CD4-positive, alpha-beta T cell treated with Interleukin-6 at 100 ng/mL for 8 hours (primary cell): ENCODE data around the gene CAVIN3.
"Not testable (repeated sequence)": the region's sequence is repeated elsewhere in the genome, so short reads cannot be mapped to it uniquely, and the experiment has no call there.

Source experiments
- DNase-seq: peaks from one replicate; pipeline ENCODE4 v3.0.0-alpha.2; 2020; ENCODE audit warnings: mixed read lengths, low spot score

Gene CAVIN3

DNA sequence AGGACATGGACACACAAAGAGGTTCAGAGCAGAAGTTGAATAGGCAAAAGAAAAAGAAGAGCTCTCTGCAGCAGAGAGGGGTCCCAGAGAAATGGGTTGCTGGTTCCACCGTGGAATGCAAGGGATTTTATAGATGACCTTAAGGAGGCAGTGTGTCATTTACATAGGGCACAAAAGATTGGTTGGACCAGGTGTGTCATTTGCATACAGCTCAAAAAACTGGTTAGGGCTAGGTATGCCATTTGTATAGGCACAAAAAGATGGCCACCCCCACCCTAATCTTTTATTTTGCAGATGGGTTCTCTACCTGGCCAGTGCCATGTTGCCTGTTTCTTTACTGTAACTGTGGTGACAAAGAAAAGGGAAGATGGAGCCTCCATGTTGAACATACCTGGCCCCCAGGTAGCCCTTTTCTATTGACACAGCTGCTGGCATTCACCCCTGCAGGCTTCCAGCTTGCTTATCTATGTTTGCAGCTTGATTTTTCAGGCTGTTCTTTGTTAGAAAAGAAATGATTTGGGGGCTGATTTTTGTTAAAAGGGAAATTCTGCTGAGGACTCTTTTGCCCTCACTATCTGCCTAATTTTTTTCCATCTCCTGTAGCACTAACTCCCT, 3.1 kb upstream of the CAVIN3 start:
- DNase-seq = no peak

DNA sequence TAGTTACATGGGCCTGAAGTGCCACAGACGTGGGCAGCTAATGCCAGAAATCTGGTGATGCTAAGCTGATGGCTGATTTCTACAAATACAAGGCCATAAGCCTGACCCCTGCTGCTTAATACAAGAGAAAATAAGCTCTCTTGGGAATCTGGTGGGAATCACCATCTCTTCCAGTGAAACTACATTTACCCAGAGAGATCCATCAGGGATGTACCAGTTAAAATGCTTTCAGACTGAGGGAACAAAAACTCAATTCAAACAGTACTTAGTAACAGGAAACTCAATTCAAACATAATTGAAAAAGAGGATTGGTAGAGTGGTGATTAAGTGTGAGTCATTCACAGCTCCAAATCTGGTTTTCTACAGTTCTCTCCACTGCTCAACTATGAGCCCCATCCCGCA, 1.7 kb upstream of the CAVIN3 start:
- no peak for DNase-seq

DNA sequence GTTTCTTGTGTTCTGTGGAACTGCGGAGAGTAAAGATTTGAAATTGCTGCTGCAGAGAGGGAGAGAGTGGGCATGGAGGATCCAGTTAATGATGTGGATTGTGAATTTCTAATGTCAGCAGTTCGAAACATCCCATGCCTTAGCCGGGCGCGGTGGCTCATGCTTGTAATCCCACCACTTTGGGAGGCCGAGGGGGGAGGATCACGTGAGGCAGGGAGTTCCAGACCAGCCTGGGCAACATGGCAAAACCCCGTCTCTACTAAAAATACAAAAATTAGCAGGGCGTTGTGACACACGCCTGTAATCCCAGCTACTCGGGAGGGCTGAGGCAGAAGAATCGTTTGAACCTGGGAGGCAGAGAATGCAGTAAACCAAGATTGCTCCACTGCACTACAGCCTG, 1.1 kb upstream of the CAVIN3 start:
- no peak for DNase-seq

DNA sequence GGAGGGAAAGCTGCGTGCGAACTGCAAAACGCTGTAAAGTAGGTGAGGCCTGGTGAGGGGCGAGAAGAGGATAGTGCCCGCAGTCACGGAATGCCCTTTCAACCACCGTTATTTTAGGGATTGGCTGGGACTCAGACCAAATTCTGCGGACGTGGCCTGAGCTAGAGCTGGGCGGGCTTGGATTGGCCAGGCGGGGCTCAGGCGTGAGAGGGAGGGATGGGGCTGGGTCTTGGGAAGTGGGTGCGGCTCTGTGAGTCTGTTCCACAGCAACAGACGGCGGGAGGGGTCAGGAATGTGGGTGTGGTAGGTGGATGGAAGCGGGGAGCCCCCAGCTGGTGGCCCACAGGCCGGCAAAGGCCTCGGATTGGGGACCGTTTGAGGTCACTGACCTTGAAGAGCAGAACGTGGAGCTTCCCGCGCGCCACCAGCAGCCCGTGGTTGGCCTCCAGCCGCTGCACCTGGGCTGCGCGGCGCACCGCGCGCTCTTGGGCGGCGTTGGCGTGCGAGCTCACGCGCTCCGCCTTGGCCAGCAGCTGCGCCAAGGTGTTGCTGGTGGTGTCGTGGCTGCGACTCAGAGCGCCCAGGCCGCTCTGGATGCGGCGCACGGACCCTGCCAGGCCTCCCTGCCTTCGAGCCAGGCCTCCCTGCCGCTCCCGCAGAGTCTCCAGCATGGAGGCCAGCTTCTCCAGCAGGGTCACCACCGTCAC, 444 bp downstream of the CAVIN3 start:
- DNase-seq = no peak

DNA sequence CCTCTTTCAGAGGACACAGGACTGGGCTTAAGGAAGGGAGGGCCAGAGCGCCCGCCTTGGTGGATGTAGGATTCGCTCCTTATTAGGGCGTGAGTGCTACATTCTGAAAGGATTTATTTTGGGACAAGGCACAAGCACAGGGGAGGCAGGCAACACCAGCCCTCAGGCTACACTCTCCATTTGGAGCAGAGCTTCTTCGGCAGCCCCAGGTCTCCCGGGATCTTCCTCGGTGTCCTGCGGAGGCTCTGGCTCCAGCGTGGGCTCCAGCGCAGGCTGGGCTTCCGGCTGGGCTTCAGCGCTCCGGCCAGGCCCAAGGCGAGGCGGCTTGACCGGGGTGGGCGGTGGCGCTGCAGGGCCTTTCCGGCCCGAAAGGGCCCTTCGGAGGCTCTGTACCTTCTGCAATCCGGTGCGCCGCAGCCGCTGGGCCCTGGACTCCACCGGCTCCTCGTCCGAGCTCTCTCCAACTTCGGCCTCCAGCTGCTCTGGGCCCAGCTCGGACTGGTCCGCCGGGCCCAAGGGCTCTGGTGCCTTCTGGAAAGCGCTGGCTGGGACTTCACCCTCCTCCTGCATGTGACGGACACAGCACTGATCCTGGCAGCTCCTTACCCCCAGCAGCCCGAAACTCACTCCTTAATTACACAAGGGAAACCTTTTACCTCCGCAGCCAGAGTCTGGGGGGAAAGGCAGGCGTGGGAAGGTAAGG, 1.1 kb downstream of the CAVIN3 start:
- DNase-seq = no peak

DNA sequence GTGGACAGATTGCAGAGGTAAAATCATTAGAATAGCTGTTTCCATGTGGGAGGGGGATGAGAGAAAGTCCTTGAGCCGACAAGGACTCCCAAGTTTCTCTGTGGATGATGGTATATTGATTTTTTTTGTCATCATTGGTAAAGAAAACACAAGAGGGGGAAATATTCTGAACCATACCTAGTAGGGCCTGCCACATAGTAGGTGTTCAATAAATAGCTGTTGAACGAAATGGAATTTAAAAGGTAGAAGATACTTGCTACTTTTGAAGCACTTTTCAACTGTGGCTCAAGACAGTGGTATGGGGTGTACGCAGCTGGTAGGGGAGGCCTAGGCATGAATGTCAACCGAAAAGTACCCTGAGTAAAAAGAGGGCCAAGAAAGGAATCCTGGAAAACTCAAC, 2.1 kb downstream of the CAVIN3 start:
- DNase-seq = no peak

DNA sequence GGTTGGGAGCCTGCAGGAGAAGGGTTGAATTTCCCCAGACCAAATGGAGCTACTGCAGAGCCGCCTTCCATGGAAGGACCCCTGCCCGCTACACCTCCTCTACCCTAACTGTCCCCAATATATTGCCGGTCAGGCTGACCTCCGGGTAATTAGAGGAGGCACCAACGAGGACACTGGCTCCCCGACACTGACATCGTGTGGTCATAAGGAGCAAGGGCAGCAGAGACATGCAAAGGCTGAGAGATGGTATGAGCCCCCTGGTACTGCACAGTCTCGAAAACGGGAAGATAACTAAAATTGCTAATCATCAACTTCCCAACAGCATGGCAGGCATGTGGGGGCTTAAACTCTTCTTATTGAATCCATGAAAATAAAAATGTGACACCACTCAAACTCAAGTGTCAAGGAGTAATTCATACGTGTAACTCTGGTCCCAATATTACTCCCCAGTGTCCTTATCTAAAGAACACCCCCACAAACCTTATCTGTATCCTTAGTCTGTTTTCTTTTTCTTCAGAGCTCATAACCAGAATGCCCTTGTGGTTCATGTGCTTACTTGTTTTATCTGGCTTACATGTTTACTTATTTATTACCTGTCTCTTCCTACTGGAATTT, 4.4 kb downstream of the CAVIN3 start:
- no peak for DNase-seq

DNA sequence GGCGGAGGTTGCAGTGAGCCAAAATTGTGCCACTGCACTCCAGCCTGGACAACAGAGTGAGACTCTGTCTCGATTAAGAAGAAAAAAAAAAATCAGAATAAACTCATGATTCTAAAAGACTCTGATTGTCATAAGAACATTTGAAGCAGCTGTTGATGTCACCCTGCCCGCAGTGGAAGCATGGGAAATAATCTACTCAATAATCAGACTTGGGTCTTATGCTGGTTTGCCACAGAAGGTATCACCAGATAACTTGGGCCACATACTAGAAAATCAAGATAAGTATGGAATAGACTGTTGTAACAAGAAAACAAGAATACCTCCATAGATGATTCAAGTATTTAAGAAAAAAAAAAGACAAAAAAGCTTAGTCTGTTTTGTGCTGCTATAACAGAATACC, 8.2 kb downstream of the CAVIN3 start:
- no peak for DNase-seq

DNA sequence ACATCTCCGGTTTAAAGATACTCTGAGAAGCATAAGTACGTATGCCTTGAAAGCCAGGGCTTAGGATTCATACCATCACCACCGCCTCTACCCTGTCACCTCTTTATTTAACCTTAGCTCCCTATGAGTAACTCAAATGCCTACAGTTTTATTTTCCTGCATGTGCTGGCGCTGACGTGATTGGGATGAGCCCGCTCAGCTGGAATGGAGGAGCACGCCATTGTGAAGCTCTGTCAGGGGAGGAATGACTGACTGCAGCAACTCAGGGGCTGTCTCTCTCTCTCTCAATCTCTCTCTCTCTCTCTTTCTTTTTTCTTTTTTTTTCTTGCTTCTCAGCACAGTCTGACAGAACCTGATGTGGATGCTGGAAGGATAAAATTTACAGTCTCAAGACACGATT, 12.4 kb downstream of the CAVIN3 start:
- no peak for DNase-seq

DNA sequence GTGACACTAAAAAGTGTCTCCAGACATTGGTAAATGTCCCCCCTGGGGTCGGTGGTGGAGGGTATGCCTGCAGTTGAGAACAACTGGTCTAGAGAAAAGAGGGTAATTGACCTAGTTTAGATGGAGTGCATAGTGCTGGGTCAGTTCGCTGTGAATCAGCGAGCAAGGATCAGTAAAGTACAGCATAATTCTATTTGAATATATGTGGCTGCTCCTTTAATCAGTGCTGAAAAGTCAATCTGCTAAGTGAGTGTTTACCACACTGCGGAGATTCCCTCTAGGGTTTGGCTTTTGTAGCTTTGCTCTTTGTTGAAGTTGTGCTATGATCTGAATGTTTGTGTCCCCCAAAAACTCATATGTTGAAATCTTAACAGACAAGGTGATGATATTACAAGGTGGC, 15.0 kb downstream of the CAVIN3 start:
- DNase-seq = no peak

DNA sequence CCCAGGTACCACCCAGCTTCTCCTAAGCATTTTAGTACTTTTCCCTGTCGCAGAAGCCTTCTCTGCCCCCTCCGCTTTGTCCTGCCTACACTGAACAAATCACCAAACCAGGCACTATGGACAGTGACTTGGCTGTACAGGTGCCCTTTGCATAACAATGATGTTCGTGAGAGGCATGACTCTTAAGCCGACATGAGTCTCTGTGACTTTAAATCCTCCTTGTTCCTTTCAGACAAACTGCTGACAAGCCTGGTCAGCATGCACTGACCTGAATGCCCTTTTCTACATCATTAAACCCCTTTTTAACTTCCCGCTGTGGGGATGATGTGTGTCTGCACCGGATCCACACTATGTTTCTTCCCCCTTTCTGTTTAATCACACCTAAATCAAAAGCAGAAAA, 16.6 kb downstream of the CAVIN3 start:
- DNase-seq = no peak

DNA sequence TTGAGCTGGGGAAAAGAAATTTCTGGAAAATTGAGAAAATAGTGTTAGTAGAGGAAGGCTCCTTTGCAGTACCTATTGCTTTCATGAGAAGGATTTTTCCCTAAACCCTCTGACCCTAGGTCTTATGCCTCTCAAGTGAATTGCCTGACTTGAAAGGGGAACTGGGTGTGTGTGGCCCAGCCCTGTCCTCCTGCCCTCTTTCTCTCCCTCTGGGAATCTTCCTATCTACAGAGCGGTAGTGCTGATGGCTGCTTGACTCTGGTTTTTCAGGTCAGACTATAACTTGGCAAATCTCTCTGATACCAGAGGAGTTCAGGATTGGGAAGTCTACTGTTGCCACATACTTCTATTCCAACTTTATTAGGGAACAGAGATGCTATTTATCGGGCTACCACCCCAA, 19.2 kb downstream of the CAVIN3 start:
- no peak for DNase-seq

DNA sequence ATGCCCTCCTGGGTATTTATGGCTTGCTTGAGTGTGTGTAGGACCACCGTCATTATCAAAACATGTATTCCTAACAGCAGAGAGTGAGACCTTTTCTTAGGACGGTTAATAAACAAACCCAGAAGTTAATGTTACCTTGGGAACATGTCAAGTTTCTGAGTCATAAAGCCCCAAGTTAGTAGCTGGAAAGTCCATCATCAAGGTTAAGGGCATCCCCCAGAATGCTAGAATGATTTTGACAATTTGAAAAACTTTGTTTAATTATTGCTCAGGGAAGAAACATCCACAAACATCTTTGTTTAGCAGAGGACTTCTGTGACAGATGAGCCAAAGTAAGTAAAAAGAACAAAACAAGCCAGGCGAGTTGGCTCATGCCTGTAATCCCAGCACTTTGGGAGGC, 20.0 kb downstream of the CAVIN3 start:
- no peak for DNase-seq

DNA sequence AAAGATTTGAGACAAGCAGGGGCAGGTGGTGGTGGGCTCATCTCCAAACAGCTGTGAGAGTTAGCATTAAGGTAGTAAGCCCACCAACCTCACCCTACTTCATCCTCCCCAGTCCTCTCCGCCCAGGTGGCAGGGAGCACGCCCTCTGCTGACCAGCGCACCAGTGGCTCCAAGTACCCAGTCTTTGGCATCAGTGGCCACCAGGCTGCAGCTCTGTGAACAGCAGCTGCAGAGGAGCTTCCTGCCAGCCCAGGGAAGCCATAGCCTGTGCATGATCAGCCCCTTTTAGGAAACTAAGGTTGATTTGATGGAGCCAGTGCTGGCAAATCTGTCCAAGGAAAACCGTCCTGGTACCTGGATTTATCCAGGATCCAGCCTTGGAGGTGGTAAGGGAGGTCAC, 21.7 kb downstream of the CAVIN3 start:
- DNase-seq = no peak

DNA sequence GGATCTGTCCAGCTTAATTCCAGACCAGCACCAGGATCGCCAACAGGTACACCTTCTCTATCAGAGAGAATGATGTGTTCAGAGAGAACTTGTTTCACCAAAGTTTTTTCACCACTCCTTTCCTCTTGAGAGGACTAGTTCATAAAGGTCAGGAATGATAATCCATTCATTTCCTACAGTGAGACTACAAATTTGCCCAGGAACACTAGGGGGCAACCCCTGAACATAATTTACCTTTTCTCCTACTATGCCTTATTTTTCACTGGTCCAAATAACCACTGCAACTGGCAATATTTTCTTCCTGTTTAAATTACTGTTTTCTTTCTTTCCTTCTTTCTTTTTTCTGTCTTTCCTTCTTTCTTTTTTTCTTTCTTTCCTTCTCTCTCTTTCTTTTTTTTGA, 22.5 kb downstream of the CAVIN3 start:
- no peak for DNase-seq

DNA sequence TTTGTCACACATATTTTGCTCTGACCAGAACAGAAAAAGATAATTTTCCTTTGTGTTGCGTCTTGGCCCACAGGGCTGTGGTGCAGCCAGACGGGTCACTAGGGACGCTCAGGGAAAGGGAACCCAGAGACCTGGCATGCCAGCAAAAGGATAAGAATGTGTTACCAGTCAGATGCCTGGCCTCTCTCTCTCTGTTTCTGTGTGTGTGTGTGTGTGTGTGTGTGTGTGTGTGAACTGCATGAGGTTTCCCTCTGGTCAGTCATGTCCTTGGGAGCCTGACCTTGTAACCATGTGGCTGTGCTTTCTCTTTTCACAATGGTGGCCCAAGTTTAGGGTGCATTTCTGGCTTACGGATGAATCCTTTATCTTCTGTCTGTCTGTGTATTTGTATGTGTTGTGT, 35.3 kb downstream of the CAVIN3 start:
- DNase-seq = no peak

DNA sequence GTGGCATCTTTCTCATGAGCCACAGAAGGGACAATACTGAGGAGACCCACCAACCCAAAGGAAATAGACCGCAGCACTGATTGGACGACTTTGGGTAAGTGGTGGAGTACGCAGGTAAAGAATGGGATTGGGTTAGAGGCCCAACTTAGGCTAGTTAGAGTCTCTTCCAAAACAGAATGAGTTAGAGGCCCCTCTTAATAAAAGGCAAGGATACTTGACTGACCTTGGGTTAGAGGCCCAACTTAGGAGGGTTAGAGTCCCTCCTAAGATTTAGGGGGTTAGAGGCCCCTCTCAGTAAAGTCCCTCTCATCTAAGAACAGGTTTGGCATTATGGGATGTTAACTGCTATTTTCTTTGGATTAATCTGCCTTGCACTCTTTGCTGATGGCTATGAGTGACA, 36.1 kb downstream of the CAVIN3 start:
- DNase-seq = no peak

DNA sequence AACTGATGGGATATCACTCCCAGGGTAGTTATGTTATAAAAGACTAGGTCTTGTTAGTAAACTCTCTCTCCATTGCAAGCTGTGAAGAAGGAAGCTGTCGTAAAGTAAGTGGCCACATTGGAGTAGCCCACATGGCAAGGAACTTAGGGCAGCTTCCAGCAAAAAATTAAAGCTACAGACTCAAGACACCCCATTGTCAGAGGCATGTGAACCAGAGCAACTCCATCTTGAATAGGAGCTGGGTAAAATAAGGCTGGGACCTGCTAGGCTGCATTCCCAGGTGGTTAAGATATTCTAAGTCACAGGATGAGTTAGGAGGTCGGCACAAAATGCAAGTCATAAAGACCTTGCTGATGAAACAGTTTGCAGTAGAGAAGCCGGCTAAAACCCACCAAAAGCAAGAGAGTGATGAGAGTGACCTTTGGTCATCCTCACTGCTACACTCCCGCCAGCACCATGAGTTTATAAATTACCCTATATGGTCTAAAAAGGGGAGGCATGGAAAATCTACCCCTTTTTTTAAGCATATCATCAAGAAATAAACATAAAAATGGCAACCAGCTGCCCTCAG, 36.8 kb downstream of the CAVIN3 start:
- DNase-seq = no peak

DNA sequence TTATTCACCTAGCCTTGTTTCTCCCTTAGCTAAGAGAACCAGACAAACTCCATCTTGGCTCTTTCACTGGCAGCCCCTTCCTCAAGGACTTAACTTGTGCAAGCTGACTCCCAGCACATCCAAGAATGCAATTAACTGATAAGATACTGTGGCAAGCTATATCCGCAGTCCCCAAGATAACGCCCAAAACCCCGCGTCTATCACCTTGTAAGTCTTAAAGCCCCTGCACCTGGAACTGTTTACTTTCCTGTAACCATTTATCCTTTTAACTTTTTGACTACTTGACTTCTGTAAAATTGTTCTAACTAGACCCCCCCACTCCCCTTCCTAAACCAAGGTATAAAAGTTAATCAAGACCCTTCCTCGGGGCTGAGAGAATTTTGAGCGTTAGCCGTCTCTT, 39.5 kb downstream of the CAVIN3 start:
- not testable (repeated sequence) for DNase-seq

DNA sequence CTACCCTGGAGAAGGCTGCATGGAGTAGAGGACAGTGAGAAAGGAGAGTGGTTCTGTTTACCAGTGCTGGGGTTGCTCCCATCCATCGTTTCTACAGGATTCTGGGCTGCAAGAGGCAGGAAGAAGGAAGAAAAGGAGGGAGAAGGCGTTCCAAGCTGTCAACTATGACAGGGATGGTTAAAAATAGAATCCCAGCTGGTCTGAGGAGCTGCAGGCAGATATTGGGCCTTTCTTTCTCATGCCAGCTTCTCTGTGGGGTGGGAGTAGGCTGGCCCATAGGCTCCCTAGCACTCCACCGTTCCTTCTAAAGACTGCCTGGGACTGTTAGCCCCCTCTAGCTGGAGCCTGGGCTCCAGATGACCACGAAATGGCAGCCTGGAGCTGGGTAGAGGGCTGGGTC, 47.1 kb downstream of the CAVIN3 start:
- no peak for DNase-seq

DNA sequence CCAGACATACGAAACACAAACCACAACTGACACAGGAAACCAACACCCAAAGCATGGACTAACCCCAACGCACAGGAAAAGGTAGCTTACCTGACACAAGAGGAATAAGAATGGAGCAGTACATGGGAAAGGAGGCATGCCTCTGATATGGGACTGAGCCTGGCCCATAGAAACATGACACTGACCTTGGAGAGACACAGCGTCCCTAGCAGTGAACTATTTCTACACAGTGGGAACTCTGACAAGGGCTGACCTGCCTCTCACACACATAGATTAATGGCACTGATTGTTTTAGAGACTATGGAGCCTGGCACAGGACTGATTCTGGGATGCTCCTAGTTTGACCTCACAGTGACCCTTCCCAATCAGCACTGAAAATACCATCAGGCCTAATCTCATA, 48.7 kb downstream of the CAVIN3 start:
- no peak for DNase-seq

DNA sequence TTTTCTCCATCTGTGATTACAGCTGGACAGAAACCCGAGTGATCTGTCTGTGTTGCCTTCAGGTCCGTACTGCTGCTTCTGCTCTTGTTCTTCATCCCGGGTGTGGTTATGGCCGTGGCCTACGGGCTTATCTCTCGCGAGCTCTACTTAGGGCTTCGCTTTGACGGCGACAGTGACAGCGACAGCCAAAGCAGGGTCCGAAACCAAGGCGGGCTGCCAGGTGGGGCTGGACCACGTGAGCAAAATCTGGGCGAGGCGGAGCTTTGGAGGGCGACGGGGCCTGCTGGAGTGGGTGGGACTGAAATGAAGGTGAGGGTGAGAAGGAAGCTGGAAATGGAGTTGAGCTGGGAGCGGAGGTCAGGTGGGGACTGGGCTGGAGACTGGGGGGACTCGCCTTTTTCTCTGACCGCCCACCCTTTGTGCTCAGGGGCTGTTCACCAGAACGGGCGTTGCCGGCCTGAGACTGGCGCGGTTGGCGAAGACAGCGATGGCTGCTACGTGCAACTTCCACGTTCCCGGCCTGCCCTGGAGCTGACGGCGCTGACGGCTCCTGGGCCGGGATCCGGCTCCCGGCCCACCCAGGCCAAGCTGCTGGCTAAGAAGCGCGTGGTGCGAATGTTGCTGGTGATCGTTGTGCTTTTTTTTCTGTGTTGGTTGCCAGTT, 49.6 kb downstream of the CAVIN3 start:
- DNase-seq = no peak
